A549 (cell line): Measurements from ENCODE around the gene CARD11.
"Not testable (repeated sequence)": the region's sequence is repeated elsewhere in the genome, so short reads cannot be mapped to it uniquely, and the experiment has no call there.

Experiments
- BHLHE40 ChIP-seq: IDR thresholded peaks from 2 replicates; pipeline ENCODE4 v1.6.1; 2012; ENCODE audit warnings: low read depth, low read length, inconsistent platforms
- CHD4 ChIP-seq: fragments of 200-600 bp; sonication (generic); IDR thresholded peaks from 2 replicates; pipeline ENCODE4 v1.6.1; 2016; ENCODE audit warnings: antibody characterized with exemption, mild to moderate bottlenecking, borderline replicate concordance
- CTCF ChIP-seq: fragments of >200 bp; sonication (Bioruptor Twin); formaldehyde crosslinking; IDR thresholded peaks from 3 replicates; pipeline ENCODE4 v1.5.1; 2016
- EP300 ChIP-seq, 2 experiments: fragments of >200 bp; sonication (Bioruptor Twin); formaldehyde crosslinking; IDR thresholded peaks; 2 replicates in 1 of 2; 3 replicates in 1 of 2; pipeline ENCODE4 v1.6.1; 2016 to 2017
- FOSL2 ChIP-seq, 2 experiments: fragments of 450-650 bp in 1 of 2; fragments of >200 bp in 1 of 2; sonication (Bioruptor Twin) in 1 of 2; formaldehyde crosslinking; IDR thresholded peaks; 2 replicates each; pipeline versions ENCODE4 v1.5.0 to v1.6.1; 2016 to 2020; ENCODE audit warnings: mild to moderate bottlenecking in 1 of 2, moderate library complexity in 1 of 2
- JUN ChIP-seq, 2 experiments: fragments of >200 bp; sonication (Bioruptor Twin); formaldehyde crosslinking; IDR thresholded peaks; 2 replicates in 1 of 2; 3 replicates in 1 of 2; pipeline ENCODE4 v1.6.1; 2016 to 2017
- JUNB ChIP-seq: fragments of >200 bp; sonication (Bioruptor Twin); formaldehyde crosslinking; IDR thresholded peaks from 2 replicates; pipeline ENCODE4 v1.6.1; 2016
- MAZ ChIP-seq: fragments of 150-350 bp; IDR thresholded peaks from 2 replicates; pipeline ENCODE4 v1.6.1; 2014; ENCODE audit warnings: antibody characterized with exemption, low read depth, low read length, borderline replicate concordance
- MYC ChIP-seq: IDR thresholded peaks from 2 replicates; pipeline ENCODE4 v1.6.1; 2012; ENCODE audit warnings: mild to moderate bottlenecking, inconsistent platforms, low read length, improper control_type of control experiment, borderline replicate concordance
- POLR2A ChIP-seq: IDR thresholded peaks from 2 replicates; pipeline ENCODE4 v1.6.1; 2012; ENCODE audit warnings: mild to moderate bottlenecking, low read length
- REST ChIP-seq: fragments of 200-600 bp; sonication (generic); IDR thresholded peaks from 2 replicates; pipeline ENCODE4 v1.6.1; 2016; ENCODE audit warnings: antibody characterized with exemption, mild to moderate bottlenecking, moderate library complexity
- ZC3H11A ChIP-seq: fragments of 450-650 bp; IDR thresholded peaks from 2 replicates; pipeline ENCODE4 v1.6.1; 2014; ENCODE audit warnings: antibody characterized with exemption, mild to moderate bottlenecking
- ZSCAN20 ChIP-seq: fragments of 250-450 bp; sonication (Bioruptor Pico); IDR thresholded peaks from 2 replicates; pipeline ENCODE4 v1.8.0; 2022; ENCODE audit warnings: mild to moderate bottlenecking, moderate library complexity
- TF ChIP-seq, protein P1 (sequence below): IDR thresholded peaks from 2 replicates; pipeline ENCODE4 v1.6.1; 2012

- not testable (repeated sequence) for TF ChIP-seq BHLHE40; CTCF; CHD4; JUN (IDR thresholded peaks at IDR 0.05); ZC3H11A; MAZ; EP300 (IDR thresholded peaks at IDR 0.05); JUNB; POLR2A; MYC; ZSCAN20; FOSL2 (IDR thresholded peaks at IDR 0.05); FOSL2 (CRISPR knock-in tag; IDR thresholded peaks at IDR 0.05); REST
- TF ChIP-seq, protein P1, sequence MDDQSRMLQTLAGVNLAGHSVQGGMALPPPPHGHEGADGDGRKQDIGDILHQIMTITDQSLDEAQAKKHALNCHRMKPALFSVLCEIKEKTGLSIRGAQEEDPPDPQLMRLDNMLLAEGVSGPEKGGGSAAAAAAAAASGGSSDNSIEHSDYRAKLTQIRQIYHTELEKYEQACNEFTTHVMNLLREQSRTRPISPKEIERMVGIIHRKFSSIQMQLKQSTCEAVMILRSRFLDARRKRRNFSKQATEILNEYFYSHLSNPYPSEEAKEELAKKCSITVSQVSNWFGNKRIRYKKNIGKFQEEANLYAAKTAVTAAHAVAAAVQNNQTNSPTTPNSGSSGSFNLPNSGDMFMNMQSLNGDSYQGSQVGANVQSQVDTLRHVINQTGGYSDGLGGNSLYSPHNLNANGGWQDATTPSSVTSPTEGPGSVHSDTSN, result not testable (repeated sequence)
Measured at GRCh38 chr7:3021224-3021623, 22.4 kb downstream of the CARD11 start.
